Smooth muscle cell of trachea (primary cell): Measurements from ENCODE around the gene RCSD1. TPM values are rescaled to one million over a fixed set of nuclear protein-coding genes. Genes with fewer than 3 reads are reported as not detected.

Source experiments
- total RNA-seq: library from RNA; depleted of rRNA; stranded (reverse); fragments of >200 nt; gene quantifications from 2 replicates; pipeline ENCODE4 v1.2.1, GENCODE V29; 2014

RCSD1 gene
- total RNA-seq = 0.17 and 0.87 TPM in 2 replicates

DNA sequence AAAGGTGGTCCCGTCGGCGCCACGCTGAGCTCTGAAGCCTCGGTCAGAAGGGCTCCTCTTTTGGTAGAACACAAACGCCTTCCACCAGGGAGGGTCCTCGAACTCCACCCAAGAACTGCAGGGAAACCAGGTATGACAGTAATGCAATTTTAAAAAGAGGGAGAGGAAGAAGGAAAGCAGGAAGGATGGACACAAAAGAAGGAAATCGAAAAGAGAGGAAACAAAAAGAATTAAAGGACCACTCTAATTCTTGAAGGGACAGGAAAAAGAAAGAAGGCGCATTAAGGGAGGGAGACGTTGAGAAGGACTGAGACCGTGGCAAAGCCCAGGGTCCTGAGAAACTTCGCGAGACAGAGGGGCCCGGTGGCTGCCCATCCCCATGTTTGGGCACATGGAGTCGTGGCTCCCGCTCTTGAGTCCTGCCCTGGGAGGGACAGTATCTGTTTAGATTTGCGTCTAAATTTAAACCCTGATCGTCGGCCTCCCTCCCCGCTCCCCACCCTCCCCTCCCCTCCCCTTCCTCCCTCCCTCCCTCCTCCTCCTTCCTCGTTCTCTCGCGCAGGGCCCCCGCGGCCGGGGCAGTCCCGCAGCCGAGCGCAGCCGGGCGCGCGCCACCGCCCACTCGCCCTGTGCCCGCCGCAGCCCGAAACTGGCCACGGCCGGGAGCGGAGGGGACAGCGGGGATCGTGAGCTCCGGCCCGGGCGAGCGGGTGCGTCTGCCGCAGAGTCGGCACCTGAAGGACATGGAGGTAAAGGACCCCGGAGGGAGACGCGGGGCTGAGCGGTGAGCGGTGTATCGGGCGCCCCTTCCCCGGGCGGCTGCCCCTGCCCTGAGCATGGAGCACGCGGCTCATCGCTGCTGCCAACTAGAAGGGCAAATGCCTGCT is at the start of gene RCSD1:
Gene RCSD1 (plus strand): TSS at position 552 of the 887 bp plus-strand sequence. CDS start 192 bp downstream, at position 744.

DNA sequence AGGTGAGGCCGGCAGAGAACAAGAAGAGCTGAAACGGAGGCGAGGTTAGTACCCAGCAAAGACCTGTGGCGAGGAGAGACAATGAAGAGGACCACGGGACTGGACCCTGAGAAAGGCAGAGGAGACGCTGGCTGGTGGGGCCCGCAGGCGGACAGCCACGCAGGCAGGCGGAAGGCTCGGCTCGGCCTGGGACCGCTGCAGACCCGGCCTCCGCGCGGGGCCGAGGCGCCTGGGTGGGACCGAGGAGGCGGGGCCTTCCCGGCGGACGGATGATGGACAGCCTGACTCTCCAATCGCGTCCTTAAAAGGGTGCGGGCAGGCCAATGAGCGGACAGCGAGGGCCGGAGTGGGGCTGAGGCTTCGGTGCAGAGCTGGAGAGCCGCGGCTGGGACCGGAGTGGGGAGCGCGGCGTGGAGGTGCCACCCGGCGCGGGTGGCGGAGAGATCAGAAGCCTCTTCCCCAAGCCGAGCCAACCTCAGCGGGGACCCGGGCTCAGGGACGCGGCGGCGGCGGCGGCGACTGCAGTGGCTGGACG is 91.7 kb downstream of the RCSD1 start, which contains the start of gene MPZL1:
Gene MPZL1 (plus strand): TSS at position 366 of the 535 bp plus-strand sequence. CDS start 170 bp downstream, outside the sequence.

Other genes with a start within 250 kb of the RCSD1 start
- not detected in 2 replicates for gene CD247, start 111.7 kb upstream of the RCSD1 start, total RNA-seq
- 56.3 and 157 TPM in 2 replicates for gene CREG1, start 76.5 kb upstream of the RCSD1 start, total RNA-seq
- gene MPZL1, start 91.8 kb downstream of the RCSD1 start, total RNA-seq = 166 and 178 TPM in 2 replicates